Gastrocnemius medialis (tissue), 4 donors: Measurements from ENCODE around the gene AKAP6. TPM values are rescaled to one million over a fixed set of nuclear protein-coding genes. Genes with fewer than 3 reads are reported as not detected.

Experiments used
- ATAC-seq, 2 donors: fragments of 150-250 bp; one replicate each; pipeline ENCODE4 v1.9.1; 2016
- DNase-seq, 2 donors: peaks; one replicate each; pipeline ENCODE4 v3.0.0-alpha.2; 2019
- H3K27ac ChIP-seq, 4 donors: fragments of 200-600 bp; sonication (generic); 1 replicate in 1 of 4; 2 replicates in 3 of 4; pipeline ENCODE4 v1.5.1; 2016 to 2018; ENCODE audit warnings: mild to moderate bottlenecking in 2 of 4, moderate library complexity in 1 of 4
- H3K27me3 ChIP-seq, 3 donors: fragments of 200-600 bp; sonication (generic) in 2 of 3; 1 replicate in 1 of 3; 2 replicates in 2 of 3; pipeline versions ENCODE4 v1.5.1 to v1.6.0; 2016 to 2019; ENCODE audit warnings: mild to moderate bottlenecking in 1 of 3, moderate library complexity in 1 of 3
- H3K36me3 ChIP-seq, 2 donors: fragments of 200-600 bp; sonication (generic) in 1 of 2; one replicate each; pipeline ENCODE4 v1.5.1; 2017 to 2018
- H3K4me1 ChIP-seq, 2 donors: fragments of 200-600 bp; sonication (generic) in 1 of 2; one replicate each; pipeline ENCODE4 v1.5.1; 2016 to 2017; ENCODE audit warnings: mild to moderate bottlenecking in 2 of 2
- H3K4me3 ChIP-seq, 4 donors: fragments of 200-600 bp; sonication (generic) in 3 of 4; 1 replicate in 1 of 4; 2 replicates in 3 of 4; pipeline ENCODE4 v1.5.1; 2016 to 2019; ENCODE audit warnings: mild to moderate bottlenecking in 2 of 4
- H3K9me3 ChIP-seq, 3 donors: fragments of 200-600 bp; sonication (generic) in 2 of 3; 1 replicate in 1 of 3; 2 replicates in 2 of 3; pipeline ENCODE4 v1.5.1; 2016 to 2019
- POLR2A ChIP-seq, 2 donors: fragments of 450-650 bp; IDR thresholded peaks; one replicate each; pipeline ENCODE4 v1.6.1; 2017; ENCODE audit warnings: antibody characterized with exemption in 2 of 2, mild to moderate bottlenecking in 2 of 2, moderate library complexity in 2 of 2
- in situ Hi-C, 4 donors: fragments of 200-750 bp; cut with MboI; loops; one replicate each; pipeline versions ENCODE4 v1.15.0 to v1.8.0; 2017; ENCODE audit warnings: low sequenced_read_pairs in 4 of 4
- intact Hi-C: fragments of 100-400 bp; cut with DNase I; formaldehyde crosslinking; loops from one replicate; pipeline ENCODE4 v1.15.1; 2023; ENCODE audit warnings: low total_unique reads
- total RNA-seq, 4 donors: library from RNA; depleted of rRNA; stranded (reverse); fragments of >200 nt; gene quantifications; one replicate each; pipeline versions ENCODE4 v1.1.0 to v1.2.3, GENCODE V29; 2016
- TF ChIP-seq, protein P1 (sequence below), 5 experiments: fragments of 450-650 bp in 3 of 5; fragments of 200-600 bp in 2 of 5; sonication (generic) in 2 of 5; IDR thresholded peaks in 4 of 5; conservative IDR thresholded peaks in 1 of 5; 1 replicate in 4 of 5; 2 replicates in 1 of 5; pipeline ENCODE4 v1.5.1; 2016 to 2019; ENCODE audit warnings: antibody characterized with exemption in 5 of 5, mild to moderate bottlenecking in 3 of 5, moderate library complexity in 3 of 5

Gene AKAP6
- total RNA-seq, 4 donors from 2014 or later, result 23.2 to 59.2 (median 32.1) TPM

DNA sequence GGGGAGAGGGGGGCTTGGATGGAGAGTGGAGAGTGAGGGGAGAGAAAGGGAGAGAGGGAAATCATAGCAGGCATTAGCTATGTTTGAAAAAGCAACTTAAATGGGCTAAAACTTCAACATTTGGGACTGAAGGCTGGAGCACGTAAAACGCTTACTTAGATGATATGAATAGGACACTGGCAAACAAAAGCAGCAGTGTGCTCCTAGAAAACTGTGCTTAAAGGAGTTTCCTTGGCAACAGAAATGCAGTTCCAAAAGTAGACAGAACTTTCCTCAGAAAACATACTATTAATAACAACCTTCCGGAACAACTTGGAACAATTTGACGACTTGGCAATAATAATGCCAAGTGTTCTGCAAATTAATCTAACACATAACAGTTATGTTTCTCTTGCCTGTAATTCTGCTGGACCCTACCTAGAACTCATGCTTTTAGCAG lies 374.1 kb downstream of the AKAP6 start:
- intact Hi-C loops, result no loop called here
- DNase-seq (no peak), ATAC-seq (peak; percentile 16 to 26)
- Histone ChIP-seq H3K9me3 (no peaks in the 10 kb centered on the region), H3K36me3 (no peaks in the 10 kb centered on the region), H3K4me3 (peak overlapping the region in 1 of 4 donors; percentile 0), H3K27me3 (no peaks in the 10 kb centered on the region), H3K27ac (peak overlapping the region; percentile 60 to 65 (median 63)), H3K4me1 (peaks cover 38 to 40% of the 10 kb centered on the region in 2 donors)
- TF ChIP-seq POLR2A (IDR thresholded peaks at IDR 0.05), result no peak
- TF ChIP-seq, protein P1, sequence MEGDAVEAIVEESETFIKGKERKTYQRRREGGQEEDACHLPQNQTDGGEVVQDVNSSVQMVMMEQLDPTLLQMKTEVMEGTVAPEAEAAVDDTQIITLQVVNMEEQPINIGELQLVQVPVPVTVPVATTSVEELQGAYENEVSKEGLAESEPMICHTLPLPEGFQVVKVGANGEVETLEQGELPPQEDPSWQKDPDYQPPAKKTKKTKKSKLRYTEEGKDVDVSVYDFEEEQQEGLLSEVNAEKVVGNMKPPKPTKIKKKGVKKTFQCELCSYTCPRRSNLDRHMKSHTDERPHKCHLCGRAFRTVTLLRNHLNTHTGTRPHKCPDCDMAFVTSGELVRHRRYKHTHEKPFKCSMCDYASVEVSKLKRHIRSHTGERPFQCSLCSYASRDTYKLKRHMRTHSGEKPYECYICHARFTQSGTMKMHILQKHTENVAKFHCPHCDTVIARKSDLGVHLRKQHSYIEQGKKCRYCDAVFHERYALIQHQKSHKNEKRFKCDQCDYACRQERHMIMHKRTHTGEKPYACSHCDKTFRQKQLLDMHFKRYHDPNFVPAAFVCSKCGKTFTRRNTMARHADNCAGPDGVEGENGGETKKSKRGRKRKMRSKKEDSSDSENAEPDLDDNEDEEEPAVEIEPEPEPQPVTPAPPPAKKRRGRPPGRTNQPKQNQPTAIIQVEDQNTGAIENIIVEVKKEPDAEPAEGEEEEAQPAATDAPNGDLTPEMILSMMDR (IDR thresholded peaks at IDR 0.05 in 4 of 5, conservative IDR thresholded peaks at IDR 0.05 in 1 of 5), result no peak
- in situ Hi-C loops, result no loop called here

DNA sequence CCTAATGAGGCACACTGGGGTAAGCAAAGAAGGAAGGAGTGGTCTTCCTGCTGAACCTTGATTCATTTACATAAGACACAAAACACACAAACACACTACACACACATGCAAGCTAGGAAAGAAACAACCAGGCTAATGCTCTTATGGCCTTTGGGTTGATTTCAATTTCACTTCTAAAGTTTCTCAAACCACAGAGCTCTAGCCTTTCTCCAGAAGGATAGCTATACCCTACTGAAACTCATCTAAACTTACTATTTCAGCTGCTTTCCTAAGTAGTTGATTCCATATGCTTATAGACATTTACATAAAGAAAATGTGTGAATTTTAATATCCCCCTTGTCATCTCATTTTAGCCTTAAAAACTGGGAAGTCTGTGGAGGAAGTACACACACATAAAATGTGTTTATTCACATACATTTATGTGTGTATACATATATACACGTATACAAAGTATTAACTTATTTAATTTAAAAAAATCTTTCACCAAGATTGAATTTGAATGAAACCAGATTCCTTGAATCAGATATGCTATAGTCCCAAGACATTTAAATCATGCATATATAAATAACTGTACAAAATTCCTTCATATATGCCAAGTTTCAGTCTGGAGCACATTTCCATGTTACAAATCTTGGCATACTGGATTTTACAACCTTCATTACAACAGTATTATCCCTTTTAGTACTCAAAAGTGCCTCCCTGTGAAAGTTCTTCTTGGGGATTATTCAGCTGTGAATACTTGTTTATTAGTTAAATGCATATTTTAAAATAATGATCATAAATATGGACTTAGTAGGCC lies 377.8 kb downstream of the AKAP6 start:
- ATAC-seq (no peak), DNase-seq (no peak)
- no peaks in the 10 kb centered on the region for H3K27me3 ChIP-seq
- no peak for TF ChIP-seq POLR2A (IDR thresholded peaks at IDR 0.05)
- TF ChIP-seq, protein P1 (IDR thresholded peaks at IDR 0.05 in 4 of 5, conservative IDR thresholded peaks at IDR 0.05 in 1 of 5), result no peak
- intact Hi-C loops, result loop anchor here (5.0 kb wide), 1 partner anchor 130 kb away; no protein-coding TSS in a partner anchor
- peaks cover 52 to 61% of the 10 kb centered on the region in 2 donors for H3K4me1 ChIP-seq
- H3K9me3 ChIP-seq, result no peaks in the 10 kb centered on the region
- H3K36me3 ChIP-seq, result no peaks in the 10 kb centered on the region
- no peak overlapping the region for H3K4me3 ChIP-seq
- in situ Hi-C loops, result no loop called here
- peak overlapping the region in 3 of 4 donors; percentile 27 to 62 (median 44) for H3K27ac ChIP-seq

GRCh38 chr14:32707742-32708500 lies 378.8 kb downstream of the AKAP6 start:
- peak overlapping the region; percentile 36 to 67 (median 53) for H3K27ac ChIP-seq
- peak overlapping the region in 2 of 4 donors; percentile 3 to 13 for H3K4me3 ChIP-seq
- DNase-seq (no peak), ATAC-seq (peak; percentile 35 to 60)
- intact Hi-C loops (loop anchor here (5.0 kb wide), 1 partner anchor 131 kb away; no protein-coding TSS in a partner anchor), in situ Hi-C loops (no loop called here)
- no peak for TF ChIP-seq POLR2A (IDR thresholded peaks at IDR 0.05)
- TF ChIP-seq, protein P1 (IDR thresholded peaks at IDR 0.05 in 4 of 5, conservative IDR thresholded peaks at IDR 0.05 in 1 of 5), result no peak
- H3K27me3 ChIP-seq, result no peaks in the 10 kb centered on the region
- no peaks in the 10 kb centered on the region for H3K36me3 ChIP-seq
- H3K9me3 ChIP-seq, result no peaks in the 10 kb centered on the region
- H3K4me1 ChIP-seq, result peaks cover 42 to 51% of the 10 kb centered on the region in 2 donors

DNA sequence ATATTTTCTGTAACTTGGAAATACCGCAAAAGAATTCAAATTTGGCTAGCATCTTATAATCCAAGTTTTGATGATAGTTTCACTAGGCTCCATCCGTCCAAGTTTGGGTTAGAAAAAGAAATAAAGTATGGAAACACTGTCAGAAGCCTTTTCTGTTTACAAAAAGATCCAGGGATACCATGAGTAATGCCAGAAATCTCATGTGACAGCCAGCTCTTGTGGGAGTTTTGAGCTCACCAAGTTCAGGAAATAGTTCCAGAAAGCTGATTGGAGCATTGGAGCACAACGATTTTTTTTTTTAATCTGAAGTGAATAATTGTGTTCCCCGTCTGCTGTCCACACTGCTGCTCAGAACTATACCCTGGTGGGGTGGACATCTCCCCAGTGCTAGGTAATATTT lies 379.9 kb downstream of the AKAP6 start:
- peak; percentile 13 to 32 for DNase-seq
- ATAC-seq, result peak; percentile 63 to 64

More for the DNA sequence above, 379.9 kb downstream of the AKAP6 start:
- peak overlapping the region; percentile 36 to 67 (median 53) for H3K27ac ChIP-seq
- H3K36me3 ChIP-seq, result no peaks in the 10 kb centered on the region
- H3K4me1 ChIP-seq, result peaks cover 30 to 41% of the 10 kb centered on the region in 2 donors
- in situ Hi-C loops (no loop called here), intact Hi-C loops (loop anchor here (5.0 kb wide), 1 partner anchor 132 kb away; no protein-coding TSS in a partner anchor)
- no peak for TF ChIP-seq POLR2A (IDR thresholded peaks at IDR 0.05)
- TF ChIP-seq, protein P1 (IDR thresholded peaks at IDR 0.05 in 4 of 5, conservative IDR thresholded peaks at IDR 0.05 in 1 of 5), result no peak
- no peaks in the 10 kb centered on the region for H3K9me3 ChIP-seq
- no peaks in the 10 kb centered on the region for H3K27me3 ChIP-seq
- H3K4me3 ChIP-seq, result no peak overlapping the region
